ENCODE measurements around the gene RAC2. TPM values are rescaled to one million over a fixed set of nuclear protein-coding genes. Genes with fewer than 3 reads are reported as not detected.

RAC2 gene
- total and polyA plus RNA-seq, 9 of the 15 experiments (the other 6 are each of a cell fraction or from before 2014, with no cell fraction given): 22.7 to 103 (median 43.3) TPM

DNA sequence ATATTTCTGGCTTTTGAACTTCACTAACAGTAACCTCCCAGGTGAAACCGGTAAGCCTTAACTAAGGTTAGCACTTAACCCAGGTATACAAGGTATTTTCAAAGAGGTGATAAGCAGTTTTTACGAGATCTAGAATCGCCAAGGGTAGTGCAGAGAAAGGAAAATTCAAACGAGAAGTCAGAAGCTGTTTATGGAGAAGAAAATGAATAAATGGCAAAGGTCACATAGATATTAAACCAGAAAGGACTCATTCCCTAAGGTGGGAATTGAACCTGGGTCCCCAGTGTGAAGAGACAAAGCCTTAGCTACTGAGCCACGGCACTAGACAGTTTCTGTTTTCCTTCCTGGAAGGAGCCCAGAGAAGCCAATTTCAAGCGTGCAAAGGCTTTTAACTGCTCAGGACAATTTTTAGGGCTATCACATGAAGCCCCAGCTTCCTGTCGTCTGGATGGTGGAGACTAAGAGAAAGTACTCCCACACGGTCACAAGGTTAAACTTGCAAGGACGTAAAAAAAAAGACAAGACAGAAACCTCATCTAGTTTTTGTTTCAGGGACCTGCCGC lies 50.4 kb downstream of the RAC2 start (continued):
- TF ChIP-seq ZNF592 (IDR thresholded peaks at IDR 0.05): peak; percentile 58; the same call in 1 of the 2 replicates
- TF ChIP-seq ZFX (CRISPR knock-in tag; IDR thresholded peaks at IDR 0.05): 0 out of 2 replicates have a peak, but pooled peaks have one; percentile 26
- TF ChIP-seq ZNF76 (CRISPR knock-in tag; IDR thresholded peaks at IDR 0.05; ENCODE audit: borderline replicate concordance): no peak
- no peak for TF ChIP-seq USF2 (CRISPR knock-in tag; IDR thresholded peaks at IDR 0.05)
- TF ChIP-seq PHF20 (IDR thresholded peaks at IDR 0.05; ENCODE audit: partially characterized antibody): no peak
- no peak for TF ChIP-seq E2F3 (CRISPR knock-in tag; IDR thresholded peaks at IDR 0.05)
- no peak for TF ChIP-seq ELK3 (CRISPR knock-in tag; IDR thresholded peaks at IDR 0.05)
- TF ChIP-seq ESRRA (IDR thresholded peaks at IDR 0.05; ENCODE audit: borderline replicate concordance, low read depth): peak; percentile 91
- TF ChIP-seq, protein P1, sequence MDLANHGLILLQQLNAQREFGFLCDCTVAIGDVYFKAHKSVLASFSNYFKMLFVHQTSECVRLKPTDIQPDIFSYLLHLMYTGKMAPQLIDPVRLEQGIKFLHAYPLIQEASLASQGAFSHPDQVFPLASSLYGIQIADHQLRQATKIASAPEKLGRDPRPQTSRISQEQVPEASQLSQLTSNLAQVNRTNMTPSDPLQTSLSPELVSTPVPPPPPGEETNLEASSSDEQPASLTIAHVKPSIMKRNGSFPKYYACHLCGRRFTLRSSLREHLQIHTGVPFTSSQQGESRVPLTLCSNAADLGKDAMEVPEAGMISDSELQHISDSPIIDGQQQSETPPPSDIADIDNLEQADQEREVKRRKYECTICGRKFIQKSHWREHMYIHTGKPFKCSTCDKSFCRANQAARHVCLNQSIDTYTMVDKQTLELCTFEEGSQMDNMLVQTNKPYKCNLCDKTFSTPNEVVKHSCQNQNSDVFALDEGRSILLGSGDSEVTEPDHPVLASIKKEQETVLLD (IDR thresholded peaks at IDR 0.05): no peak
- no peak for TF ChIP-seq NR2C2 (CRISPR knock-in tag; IDR thresholded peaks at IDR 0.05)
- peak; percentile 42; the same call in 1 of the 2 replicates for TF ChIP-seq NR2C2 (tag; IDR thresholded peaks at IDR 0.05)
- TF ChIP-seq MTA1 (IDR thresholded peaks at IDR 0.05; ENCODE audit: borderline replicate concordance): no peak
- TF ChIP-seq HCFC1 (IDR thresholded peaks at IDR 0.05; ENCODE audit: low read depth, low read length): no peak
- TF ChIP-seq L3MBTL2 (IDR thresholded peaks at IDR 0.05): peak; percentile 35; the same call in 1 of the 2 replicates
- TF ChIP-seq, protein P2, sequence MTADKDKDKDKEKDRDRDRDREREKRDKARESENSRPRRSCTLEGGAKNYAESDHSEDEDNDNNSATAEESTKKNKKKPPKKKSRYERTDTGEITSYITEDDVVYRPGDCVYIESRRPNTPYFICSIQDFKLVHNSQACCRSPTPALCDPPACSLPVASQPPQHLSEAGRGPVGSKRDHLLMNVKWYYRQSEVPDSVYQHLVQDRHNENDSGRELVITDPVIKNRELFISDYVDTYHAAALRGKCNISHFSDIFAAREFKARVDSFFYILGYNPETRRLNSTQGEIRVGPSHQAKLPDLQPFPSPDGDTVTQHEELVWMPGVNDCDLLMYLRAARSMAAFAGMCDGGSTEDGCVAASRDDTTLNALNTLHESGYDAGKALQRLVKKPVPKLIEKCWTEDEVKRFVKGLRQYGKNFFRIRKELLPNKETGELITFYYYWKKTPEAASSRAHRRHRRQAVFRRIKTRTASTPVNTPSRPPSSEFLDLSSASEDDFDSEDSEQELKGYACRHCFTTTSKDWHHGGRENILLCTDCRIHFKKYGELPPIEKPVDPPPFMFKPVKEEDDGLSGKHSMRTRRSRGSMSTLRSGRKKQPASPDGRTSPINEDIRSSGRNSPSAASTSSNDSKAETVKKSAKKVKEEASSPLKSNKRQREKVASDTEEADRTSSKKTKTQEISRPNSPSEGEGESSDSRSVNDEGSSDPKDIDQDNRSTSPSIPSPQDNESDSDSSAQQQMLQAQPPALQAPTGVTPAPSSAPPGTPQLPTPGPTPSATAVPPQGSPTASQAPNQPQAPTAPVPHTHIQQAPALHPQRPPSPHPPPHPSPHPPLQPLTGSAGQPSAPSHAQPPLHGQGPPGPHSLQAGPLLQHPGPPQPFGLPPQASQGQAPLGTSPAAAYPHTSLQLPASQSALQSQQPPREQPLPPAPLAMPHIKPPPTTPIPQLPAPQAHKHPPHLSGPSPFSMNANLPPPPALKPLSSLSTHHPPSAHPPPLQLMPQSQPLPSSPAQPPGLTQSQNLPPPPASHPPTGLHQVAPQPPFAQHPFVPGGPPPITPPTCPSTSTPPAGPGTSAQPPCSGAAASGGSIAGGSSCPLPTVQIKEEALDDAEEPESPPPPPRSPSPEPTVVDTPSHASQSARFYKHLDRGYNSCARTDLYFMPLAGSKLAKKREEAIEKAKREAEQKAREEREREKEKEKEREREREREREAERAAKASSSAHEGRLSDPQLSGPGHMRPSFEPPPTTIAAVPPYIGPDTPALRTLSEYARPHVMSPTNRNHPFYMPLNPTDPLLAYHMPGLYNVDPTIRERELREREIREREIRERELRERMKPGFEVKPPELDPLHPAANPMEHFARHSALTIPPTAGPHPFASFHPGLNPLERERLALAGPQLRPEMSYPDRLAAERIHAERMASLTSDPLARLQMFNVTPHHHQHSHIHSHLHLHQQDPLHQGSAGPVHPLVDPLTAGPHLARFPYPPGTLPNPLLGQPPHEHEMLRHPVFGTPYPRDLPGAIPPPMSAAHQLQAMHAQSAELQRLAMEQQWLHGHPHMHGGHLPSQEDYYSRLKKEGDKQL (CRISPR knock-in tag; IDR thresholded peaks at IDR 0.05; ENCODE audit: borderline replicate concordance): no peak

All from K562 (cell line).